Measurements from ENCODE around the gene SGK2. TPM values are rescaled to one million over a fixed set of nuclear protein-coding genes. Genes with fewer than 3 reads are reported as not detected.

The SGK2 gene
- under 1 TPM in 1 of 2 experiments, not detected in 1; 0.10 TPM for total RNA-seq

- ChIA-PET POLR2A (no interaction called here), CTCF (interaction anchor here (1.0 to 1.1 kb wide), 2 partner anchors 9 to 20 kb away, joined by 3 to 7 read pairs; no protein-coding TSS in a partner anchor)
- no peak for DNase-seq
- Mint-ChIP-seq H3K27me3 (ENCODE audit: low read depth) (peaks cover 5% of the 10 kb centered on the region), H3K36me3 (ENCODE audit: low read depth) (no peaks in the 10 kb centered on the region), H3K4me3 (no peak within 1 kb of the TSS), H3K4me1 (ENCODE audit: low read depth) (no peaks in the 10 kb centered on the region), H3K9me3 (ENCODE audit: insufficient read depth) (no peaks in the 10 kb centered on the region), H3K27ac (no peak within 1 kb of the TSS)
- no peak for ATAC-seq
Measured at GRCh38 chr20:43558412-43559146, at the start of gene SGK2. TSS of gene SGK2 (plus strand) at chr20:43559027. CDS start at chr20:43566496, 7,469 bp downstream.

- ChIA-PET POLR2A (no interaction called here), CTCF (no interaction called here)
- Mint-ChIP-seq H3K4me3 (no peak overlapping the region), H3K27me3 (ENCODE audit: low read depth) (peaks cover 17% of the 10 kb centered on the region), H3K4me1 (ENCODE audit: low read depth) (peaks cover 19% of the 10 kb centered on the region), H3K9me3 (ENCODE audit: insufficient read depth) (no peaks in the 10 kb centered on the region), H3K36me3 (ENCODE audit: low read depth) (no peaks in the 10 kb centered on the region), H3K27ac (no peak overlapping the region)
- DNase-seq (no peak), ATAC-seq (no peak)
Measured at GRCh38 chr20:43511879-43512278, 46.9 kb upstream of the SGK2 start.

GRCh38 chr20:43513372-43513930 lies 45.4 kb upstream of the SGK2 start:
- ChIA-PET POLR2A (interaction anchor here (3.9 kb wide), 1 partner anchor 56 kb away, joined by 28 read pairs; the partner anchor contains the start of gene SRSF6), CTCF (no interaction called here)
- ATAC-seq, result no peak
- Mint-ChIP-seq H3K27me3 (ENCODE audit: low read depth) (peaks cover 11% of the 10 kb centered on the region), H3K9me3 (ENCODE audit: insufficient read depth) (no peaks in the 10 kb centered on the region), H3K4me3 (peak overlapping the region; percentile 86), H3K27ac (peak overlapping the region; percentile 45), H3K4me1 (ENCODE audit: low read depth) (peaks cover 13% of the 10 kb centered on the region), H3K36me3 (ENCODE audit: low read depth) (no peaks in the 10 kb centered on the region)
- no peak for DNase-seq

- ChIA-PET CTCF (interaction anchor here (1.0 to 1.4 kb wide), 4 partner anchors 24 to 65 kb away, joined by 3 to 6 read pairs (median 3); no protein-coding TSS in a partner anchor), POLR2A (interaction anchor here (1.6 to 3.9 kb wide), 2 partner anchors 9 to 57 kb away, joined by 3 to 28 read pairs; partner anchors contain the start of gene SRSF6)
- ATAC-seq (peak; percentile 94), DNase-seq (peak; percentile 96)
- no peaks in the 10 kb centered on the region for H3K9me3 Mint-ChIP-seq (ENCODE audit: insufficient read depth)
- H3K27ac Mint-ChIP-seq, result peak overlapping the region; percentile 90
- no peaks in the 10 kb centered on the region for H3K36me3 Mint-ChIP-seq (ENCODE audit: low read depth)
- H3K4me3 Mint-ChIP-seq, result peak overlapping the region; percentile 86
- H3K27me3 Mint-ChIP-seq (ENCODE audit: low read depth), result peaks cover 5% of the 10 kb centered on the region
- peaks cover 11% of the 10 kb centered on the region for H3K4me1 Mint-ChIP-seq (ENCODE audit: low read depth)
Measured at GRCh38 chr20:43513931-43514647, 44.7 kb upstream of the SGK2 start.

- H3K27ac Mint-ChIP-seq, result peak overlapping the region; percentile 90
- POLR2A ChIA-PET, result interaction anchor here (1.6 to 3.9 kb wide), 2 partner anchors 8 to 57 kb away, joined by 3 to 28 read pairs; partner anchors contain the start of gene SRSF6
- no peaks in the 10 kb centered on the region for H3K27me3 Mint-ChIP-seq (ENCODE audit: low read depth)
- peaks cover 11% of the 10 kb centered on the region for H3K4me1 Mint-ChIP-seq (ENCODE audit: low read depth)
- peak; percentile 38 for ATAC-seq
- CTCF ChIA-PET, result interaction anchor here (1.0 to 1.4 kb wide), 4 partner anchors 24 to 66 kb away, joined by 3 to 6 read pairs (median 3); no protein-coding TSS in a partner anchor
- peak overlapping the region; percentile 86 for H3K4me3 Mint-ChIP-seq
- H3K36me3 Mint-ChIP-seq (ENCODE audit: low read depth), result no peaks in the 10 kb centered on the region
- H3K9me3 Mint-ChIP-seq (ENCODE audit: insufficient read depth), result no peaks in the 10 kb centered on the region
- DNase-seq, result no peak
Measured at GRCh38 chr20:43514648-43514999, 44.2 kb upstream of the SGK2 start.

GRCh38 chr20:43515628-43516027 lies 43.2 kb upstream of the SGK2 start:
- ChIA-PET POLR2A (interaction anchor here (3.9 kb wide), 1 partner anchor 58 kb away, joined by 28 read pairs; the partner anchor contains the start of gene SRSF6), CTCF (interaction anchor here (1.4 kb wide), 1 partner anchor 23 kb away, joined by 6 read pairs; no protein-coding TSS in a partner anchor)
- H3K36me3 Mint-ChIP-seq (ENCODE audit: low read depth), result no peaks in the 10 kb centered on the region
- no peaks in the 10 kb centered on the region for H3K27me3 Mint-ChIP-seq (ENCODE audit: low read depth)
- no peaks in the 10 kb centered on the region for H3K9me3 Mint-ChIP-seq (ENCODE audit: insufficient read depth)
- no peak overlapping the region for H3K27ac Mint-ChIP-seq
- DNase-seq (no peak), ATAC-seq (no peak)
- H3K4me3 Mint-ChIP-seq, result peak overlapping the region; percentile 86
- peaks cover 11% of the 10 kb centered on the region for H3K4me1 Mint-ChIP-seq (ENCODE audit: low read depth)

- no peaks in the 10 kb centered on the region for H3K9me3 Mint-ChIP-seq (ENCODE audit: insufficient read depth)
- ChIA-PET CTCF (no interaction called here), POLR2A (interaction anchor here (3.9 kb wide), 1 partner anchor 59 kb away, joined by 28 read pairs; the partner anchor contains the start of gene SRSF6)
- no peaks in the 10 kb centered on the region for H3K27me3 Mint-ChIP-seq (ENCODE audit: low read depth)
- peaks cover 11% of the 10 kb centered on the region for H3K4me1 Mint-ChIP-seq (ENCODE audit: low read depth)
- H3K27ac Mint-ChIP-seq, result no peak overlapping the region
- ATAC-seq (no peak), DNase-seq (no peak)
- H3K4me3 Mint-ChIP-seq, result no peak overlapping the region
- no peaks in the 10 kb centered on the region for H3K36me3 Mint-ChIP-seq (ENCODE audit: low read depth)
Measured at GRCh38 chr20:43516251-43516824, 42.5 kb upstream of the SGK2 start.

- ChIA-PET CTCF (no interaction called here), POLR2A (no interaction called here)
- DNase-seq, result no peak
- ATAC-seq, result no peak
- Mint-ChIP-seq H3K27me3 (ENCODE audit: low read depth) (no peaks in the 10 kb centered on the region), H3K4me1 (ENCODE audit: low read depth) (peaks cover 8% of the 10 kb centered on the region), H3K9me3 (ENCODE audit: insufficient read depth) (peaks cover 5% of the 10 kb centered on the region), H3K27ac (no peak overlapping the region), H3K36me3 (ENCODE audit: low read depth) (no peaks in the 10 kb centered on the region), H3K4me3 (no peak overlapping the region)
Measured at GRCh38 chr20:43520074-43520630, 38.7 kb upstream of the SGK2 start.

GRCh38 chr20:43525021-43525420 lies 33.8 kb upstream of the SGK2 start:
- DNase-seq (no peak), ATAC-seq (no peak)
- ChIA-PET CTCF (no interaction called here), POLR2A (no interaction called here)
- H3K4me1 Mint-ChIP-seq (ENCODE audit: low read depth), result no peaks in the 10 kb centered on the region
- H3K9me3 Mint-ChIP-seq (ENCODE audit: insufficient read depth), result peaks cover 5% of the 10 kb centered on the region
- H3K27me3 Mint-ChIP-seq (ENCODE audit: low read depth), result no peaks in the 10 kb centered on the region
- H3K4me3 Mint-ChIP-seq, result no peak overlapping the region
- H3K36me3 Mint-ChIP-seq (ENCODE audit: low read depth), result no peaks in the 10 kb centered on the region
- no peak overlapping the region for H3K27ac Mint-ChIP-seq

GRCh38 chr20:43528258-43528875 lies 30.5 kb upstream of the SGK2 start:
- Mint-ChIP-seq H3K4me3 (no peak overlapping the region), H3K9me3 (ENCODE audit: insufficient read depth) (peaks cover 5% of the 10 kb centered on the region), H3K4me1 (ENCODE audit: low read depth) (no peaks in the 10 kb centered on the region), H3K27me3 (ENCODE audit: low read depth) (no peaks in the 10 kb centered on the region), H3K27ac (no peak overlapping the region), H3K36me3 (ENCODE audit: low read depth) (no peaks in the 10 kb centered on the region)
- POLR2A ChIA-PET, result no interaction called here
- CTCF ChIA-PET, result interaction anchor here (5.1 kb wide), 1 partner anchor 10 kb away, joined by 32 read pairs; no protein-coding TSS in a partner anchor
- ATAC-seq (no peak), DNase-seq (no peak)

GRCh38 chr20:43529051-43529450 lies 29.8 kb upstream of the SGK2 start:
- Mint-ChIP-seq H3K4me1 (ENCODE audit: low read depth) (no peaks in the 10 kb centered on the region), H3K27me3 (ENCODE audit: low read depth) (no peaks in the 10 kb centered on the region), H3K27ac (no peak overlapping the region), H3K4me3 (no peak overlapping the region), H3K36me3 (ENCODE audit: low read depth) (no peaks in the 10 kb centered on the region), H3K9me3 (ENCODE audit: insufficient read depth) (peaks cover 5% of the 10 kb centered on the region)
- ChIA-PET POLR2A (no interaction called here), CTCF (interaction anchor here (1.0 to 5.1 kb wide), 2 partner anchors 10 to 20 kb away, joined by 3 to 32 read pairs; no protein-coding TSS in a partner anchor)
- DNase-seq (no peak), ATAC-seq (no peak)
